GM21528 (cell line): ENCODE results near the gene IFI6.
"Not testable (repeated sequence)": the region's sequence is repeated elsewhere in the genome, so short reads cannot be mapped to it uniquely, and the experiment has no call there.

Experiments used
- ATAC-seq: cut with Tn5 transposase; IDR thresholded peaks from one replicate; pipeline ENCODE4 v1.9.1; 2021; ENCODE audit warnings: mild to moderate bottlenecking, moderate library complexity; ENCODE audit not compliant: unreplicated experiment, low FRiP score

IFI6 gene

GRCh38 chr1:27671964-27672749, at the start of gene IFI6:
Gene IFI6 (minus strand): TSS chr1:27672192. CDS start chr1:27669314, 2,878 bp downstream.
- ATAC-seq = peak; percentile 87

- no peak for ATAC-seq
Measured at GRCh38 chr1:27719286-27720251, 47.6 kb upstream of the IFI6 start.

GRCh38 chr1:27716262-27716895, 44.4 kb upstream of the IFI6 start:
- no peak for ATAC-seq

- no peak for ATAC-seq
Measured at GRCh38 chr1:27713869-27714513, 42.0 kb upstream of the IFI6 start.

GRCh38 chr1:27713139-27713725, 41.2 kb upstream of the IFI6 start:
- no peak for ATAC-seq

GRCh38 chr1:27710574-27710973, 38.6 kb upstream of the IFI6 start:
- ATAC-seq = no peak

GRCh38 chr1:27705545-27705944, 33.6 kb upstream of the IFI6 start:
- ATAC-seq = no peak

- ATAC-seq = no peak
Measured at GRCh38 chr1:27704958-27705357, 33.0 kb upstream of the IFI6 start.

GRCh38 chr1:27696835-27697234, 24.8 kb upstream of the IFI6 start:
- ATAC-seq = not testable (repeated sequence)

- no peak for ATAC-seq
Measured at GRCh38 chr1:27690183-27690582, 18.2 kb upstream of the IFI6 start.

- no peak for ATAC-seq
Measured at GRCh38 chr1:27689423-27690173, 17.6 kb upstream of the IFI6 start.

- ATAC-seq = no peak
Measured at GRCh38 chr1:27687906-27688305, 15.9 kb upstream of the IFI6 start.

- no peak for ATAC-seq
Measured at GRCh38 chr1:27686223-27686990, 14.4 kb upstream of the IFI6 start.

- no peak for ATAC-seq
Measured at GRCh38 chr1:27684176-27684575, 12.2 kb upstream of the IFI6 start.

- ATAC-seq = no peak
Measured at GRCh38 chr1:27682351-27682944, 10.5 kb upstream of the IFI6 start.

- ATAC-seq = not testable (repeated sequence)
Measured at GRCh38 chr1:27681580-27681979, 9.6 kb upstream of the IFI6 start.

GRCh38 chr1:27680225-27680791, 8.3 kb upstream of the IFI6 start:
- ATAC-seq = not testable (repeated sequence)

GRCh38 chr1:27678747-27679146, 6.8 kb upstream of the IFI6 start:
- ATAC-seq = no peak
